ENCODE data around the gene PDX1.

Gene PDX1

GRCh38 chr13:27973291-27973690 is 53.5 kb downstream of the PDX1 start:
- no peak for TF ChIP-seq CTCF (IDR thresholded peaks at IDR 0.05; ENCODE audit: low read depth, low read length)
- DNase-seq (ENCODE audit: extremely low read depth, low read depth) = no peak

- no peak for DNase-seq (ENCODE audit: extremely low read depth, low read depth)
These were observed 54.3 kb downstream of the PDX1 start for GRCh38 chr13:27973961-27974662.

More at GRCh38 chr13:27973961-27974662, 54.3 kb downstream of the PDX1 start:
- TF ChIP-seq CTCF (IDR thresholded peaks at IDR 0.05; ENCODE audit: low read depth, low read length) = no peak

Data from AG09319 (cell line).